SK-N-SH treated with all-trans-retinoic acid at 6 μM for 48 hours (cell line): ENCODE measurements around the gene HDAC1.
A peak's percentile ranks its signal among the peaks of the same experiment; 100 is the strongest.

ENCODE experiments used
- ARNTL ChIP-seq: fragments of 450-650 bp; formaldehyde crosslinking; IDR thresholded peaks from 2 replicates; pipeline ENCODE4 v1.5.0; 2020; ENCODE audit warnings: low read depth, mild to moderate bottlenecking, moderate library complexity, borderline replicate concordance
- ESRRG ChIP-seq: fragments of 250-450 bp; sonication (Bioruptor Pico); IDR thresholded peaks from 2 replicates; pipeline ENCODE4 v1.6.1; 2021; ENCODE audit warnings: mild to moderate bottlenecking
- GLIS3 ChIP-seq: fragments of 250-450 bp; sonication (Bioruptor Pico); IDR thresholded peaks from 2 replicates; pipeline ENCODE4 v1.5.0; 2020; ENCODE audit warnings: mild to moderate bottlenecking, moderate library complexity
- ISL1 ChIP-seq: fragments of 250-450 bp; sonication (Bioruptor Pico); IDR thresholded peaks from 2 replicates; pipeline ENCODE4 v2.1.2; 2022; ENCODE audit warnings: mild to moderate bottlenecking, moderate library complexity
- RARB ChIP-seq: fragments of 250-450 bp; sonication (Bioruptor Pico); IDR thresholded peaks from 2 replicates; pipeline ENCODE4 v1.8.0; 2021; ENCODE audit warnings: mild to moderate bottlenecking, moderate library complexity
- ZFP3 ChIP-seq: fragments of 250-450 bp; sonication (Bioruptor Pico); IDR thresholded peaks from 2 replicates; pipeline ENCODE4 v1.5.0; 2020; ENCODE audit warnings: mild to moderate bottlenecking, moderate library complexity
- ZNF8 ChIP-seq: fragments of 450-650 bp; formaldehyde crosslinking; IDR thresholded peaks from 2 replicates; pipeline ENCODE4 v1.5.0; 2020; ENCODE audit warnings: mild to moderate bottlenecking, moderate library complexity
- TF ChIP-seq, protein P1 (sequence below): fragments of 250-450 bp; sonication (Bioruptor Pico); IDR thresholded peaks from 2 replicates; pipeline ENCODE4 v1.8.0; 2020; ENCODE audit warnings: mild to moderate bottlenecking, moderate library complexity, borderline replicate concordance
- TF ChIP-seq, protein P2 (sequence below): fragments of 250-450 bp; sonication (Bioruptor Pico); IDR thresholded peaks from 2 replicates; pipeline ENCODE4 v1.5.1; 2020; ENCODE audit warnings: low read depth, mild to moderate bottlenecking, moderate library complexity

DNA sequence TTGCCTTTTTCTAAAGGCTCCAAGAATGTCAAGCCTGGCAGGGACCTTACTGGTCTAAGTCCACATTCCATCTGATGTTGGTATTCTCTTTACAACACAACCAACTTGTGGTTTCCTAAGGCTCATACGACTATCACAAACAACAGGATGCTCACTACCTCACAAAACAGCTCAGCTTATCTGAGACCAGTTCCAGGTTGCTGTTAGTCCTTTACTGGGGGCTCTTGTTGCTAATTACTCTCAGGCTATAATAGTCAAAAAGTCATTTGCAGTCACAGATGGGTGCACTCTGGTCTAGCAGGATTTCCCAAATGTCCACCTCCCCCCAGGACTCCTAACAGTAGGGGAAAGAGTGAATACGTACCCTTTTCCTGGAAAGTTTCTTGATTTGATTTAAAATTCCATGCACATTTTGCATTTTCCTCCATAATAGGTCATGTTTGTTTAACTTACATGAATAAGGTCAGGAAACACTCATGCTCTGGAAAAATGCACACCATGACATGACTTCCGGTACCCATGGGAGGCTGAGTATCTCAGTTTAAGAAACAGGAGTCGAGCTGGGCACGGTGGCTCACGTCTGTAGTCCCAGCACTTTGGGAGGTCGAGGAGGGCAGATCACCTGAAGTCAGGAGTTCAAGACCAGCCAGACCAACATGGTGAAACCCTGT lies 24.8 kb upstream of the HDAC1 start:
- TF ChIP-seq ARNTL (CRISPR knock-in tag), result no peak
- no peak for TF ChIP-seq GLIS3 (CRISPR knock-in tag)
- TF ChIP-seq, protein P1, sequence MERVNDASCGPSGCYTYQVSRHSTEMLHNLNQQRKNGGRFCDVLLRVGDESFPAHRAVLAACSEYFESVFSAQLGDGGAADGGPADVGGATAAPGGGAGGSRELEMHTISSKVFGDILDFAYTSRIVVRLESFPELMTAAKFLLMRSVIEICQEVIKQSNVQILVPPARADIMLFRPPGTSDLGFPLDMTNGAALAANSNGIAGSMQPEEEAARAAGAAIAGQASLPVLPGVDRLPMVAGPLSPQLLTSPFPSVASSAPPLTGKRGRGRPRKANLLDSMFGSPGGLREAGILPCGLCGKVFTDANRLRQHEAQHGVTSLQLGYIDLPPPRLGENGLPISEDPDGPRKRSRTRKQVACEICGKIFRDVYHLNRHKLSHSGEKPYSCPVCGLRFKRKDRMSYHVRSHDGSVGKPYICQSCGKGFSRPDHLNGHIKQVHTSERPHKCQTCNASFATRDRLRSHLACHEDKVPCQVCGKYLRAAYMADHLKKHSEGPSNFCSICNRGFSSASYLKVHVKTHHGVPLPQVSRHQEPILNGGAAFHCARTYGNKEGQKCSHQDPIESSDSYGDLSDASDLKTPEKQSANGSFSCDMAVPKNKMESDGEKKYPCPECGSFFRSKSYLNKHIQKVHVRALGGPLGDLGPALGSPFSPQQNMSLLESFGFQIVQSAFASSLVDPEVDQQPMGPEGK (CRISPR knock-in tag), result no peak
- no peak for TF ChIP-seq ZNF8 (CRISPR knock-in tag)
- TF ChIP-seq ESRRG (CRISPR knock-in tag), result no peak
- TF ChIP-seq, protein P2, sequence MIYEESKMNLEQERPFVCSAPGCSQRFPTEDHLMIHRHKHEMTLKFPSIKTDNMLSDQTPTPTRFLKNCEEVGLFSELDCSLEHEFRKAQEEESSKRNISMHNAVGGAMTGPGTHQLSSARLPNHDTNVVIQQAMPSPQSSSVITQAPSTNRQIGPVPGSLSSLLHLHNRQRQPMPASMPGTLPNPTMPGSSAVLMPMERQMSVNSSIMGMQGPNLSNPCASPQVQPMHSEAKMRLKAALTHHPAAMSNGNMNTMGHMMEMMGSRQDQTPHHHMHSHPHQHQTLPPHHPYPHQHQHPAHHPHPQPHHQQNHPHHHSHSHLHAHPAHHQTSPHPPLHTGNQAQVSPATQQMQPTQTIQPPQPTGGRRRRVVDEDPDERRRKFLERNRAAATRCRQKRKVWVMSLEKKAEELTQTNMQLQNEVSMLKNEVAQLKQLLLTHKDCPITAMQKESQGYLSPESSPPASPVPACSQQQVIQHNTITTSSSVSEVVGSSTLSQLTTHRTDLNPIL (CRISPR knock-in tag), result 0 out of 2 replicates have a peak, but pooled peaks have one; percentile 20
- TF ChIP-seq RARB, result no peak
- TF ChIP-seq ZFP3 (CRISPR knock-in tag), result no peak
- 0 out of 2 replicates have a peak, but pooled peaks have one; percentile 21 for TF ChIP-seq ISL1 (CRISPR knock-in tag)
